SK-N-SH (cell line): Measurements from ENCODE around the gene PITPNM3. TPM values are rescaled to one million over a fixed set of nuclear protein-coding genes. Genes with fewer than 3 reads are reported as not detected.

ENCODE experiments used
- CTCF ChIA-PET: fragments of 300-600, 350-600 bp; formaldehyde crosslinking; extraction: SDS; loops from one replicate; lab custom pipeline; 2021; lab: Yijun Ruan, JAX
- POLR2A ChIA-PET: fragments of 350-600 bp; sonication (Branson Sonifier 250); formaldehyde crosslinking; extraction: SDS; loops from one replicate; lab custom pipeline; 2020; ENCODE audit warnings: antibody characterized with exemption, inconsistent platforms; lab: Yijun Ruan, JAX
- DNase-seq: peaks from one replicate; pipeline ENCODE4 v3.0.0; 2012
- H2AFZ ChIP-seq: fragments of 200-600 bp; sonication (generic); 2 replicates; pipeline ENCODE4 v1.8.1; 2016; ENCODE audit warnings: antibody characterized with exemption, mild to moderate bottlenecking, low read depth
- H3F3A ChIP-seq: fragments of 200-600 bp; sonication (generic); replicated peaks from 2 replicates; pipeline ENCODE3; 2016; ENCODE audit warnings: antibody characterized with exemption, mild to moderate bottlenecking; ENCODE audit not compliant: insufficient read depth
- H3K27ac ChIP-seq, 2 experiments: fragments of 200-500 bp in 1 of 2; fragments of 200-600 bp in 1 of 2; sonication (Bioruptor generic) in 1 of 2; sonication (generic), shearing (Covaris generic) in 1 of 2; 2 replicates each; pipeline versions ENCODE4 v1.5.1 to v1.6.1; 2014 to 2016; ENCODE audit warnings: low read depth in 2 of 2, inconsistent platforms in 1 of 2, low read length in 1 of 2, mild to moderate bottlenecking in 1 of 2, mixed read lengths in 1 of 2
- H3K27me3 ChIP-seq: fragments of 200-600 bp; sonication (generic), shearing (Covaris generic); 2 replicates; pipeline ENCODE4 v1.6.1; 2016; ENCODE audit warnings: mixed run types; ENCODE audit not compliant: insufficient read depth
- H3K36me3 ChIP-seq, 2 experiments: fragments of 200-500 bp in 1 of 2; fragments of 200-600 bp in 1 of 2; sonication (Bioruptor generic) in 1 of 2; sonication (generic) in 1 of 2; replicated peaks in 1 of 2; 2 replicates each; pipeline versions ENCODE3 to v1.5.1; 2014 to 2016; ENCODE audit warnings: low read length in 1 of 2, mild to moderate bottlenecking in 1 of 2; ENCODE audit not compliant: insufficient read depth in 2 of 2, control insufficient read depth in 1 of 2
- H3K4me1 ChIP-seq, 2 experiments: fragments of 200-500 bp in 1 of 2; fragments of 200-600 bp in 1 of 2; sonication (Bioruptor generic) in 1 of 2; sonication (generic), shearing (Covaris generic) in 1 of 2; 2 replicates each; pipeline versions ENCODE4 v1.5.1 to v1.6.1; 2014 to 2016; ENCODE audit warnings: low read depth in 1 of 2, low read length in 1 of 2, mixed run types in 1 of 2; ENCODE audit not compliant: insufficient read depth in 2 of 2, control insufficient read depth in 1 of 2
- H3K4me2 ChIP-seq: fragments of 200-600 bp; sonication (generic), shearing (Covaris generic); 2 replicates; pipeline ENCODE4 v1.6.1; 2017; ENCODE audit warnings: mixed run types
- H3K4me3 ChIP-seq, 2 experiments: fragments of 200-500 bp in 1 of 2; fragments of 200-600 bp in 1 of 2; sonication (Bioruptor generic) in 1 of 2; sonication (generic), shearing (Covaris generic) in 1 of 2; 2 replicates each; pipeline versions ENCODE4 v1.5.1 to v1.8.1; 2014 to 2016; ENCODE audit warnings: low read depth in 2 of 2, inconsistent platforms in 1 of 2, low read length in 1 of 2, mild to moderate bottlenecking in 1 of 2, mixed read lengths in 1 of 2, moderate library complexity in 1 of 2
- H3K79me2 ChIP-seq: fragments of 200-600 bp; sonication (generic); 2 replicates; pipeline ENCODE4 v1.8.1; 2017; ENCODE audit warnings: mild to moderate bottlenecking; ENCODE audit not compliant: insufficient read depth
- H3K9ac ChIP-seq: fragments of 200-600 bp; sonication (generic); 2 replicates; pipeline ENCODE4 v1.6.1; 2017; ENCODE audit warnings: mixed run types
- H3K9me2 ChIP-seq: fragments of 200-600 bp; sonication (generic); 2 replicates; pipeline ENCODE4 v1.6.1; 2017; ENCODE audit warnings: mixed run types
- H3K9me3 ChIP-seq: fragments of 200-600 bp; sonication (generic); 2 replicates; pipeline ENCODE4 v1.6.1; 2017; ENCODE audit warnings: mixed run types, mild to moderate bottlenecking, moderate library complexity
- H4K20me1 ChIP-seq: fragments of 200-600 bp; sonication (generic); 2 replicates; pipeline ENCODE4 v1.6.1; 2017; ENCODE audit warnings: mild to moderate bottlenecking, mixed run types; ENCODE audit not compliant: insufficient read depth
- EP300 ChIP-seq, 2 experiments: IDR thresholded peaks; 2 replicates each; pipeline versions ENCODE4 v1.4.0 to v1.6.1; 2012; ENCODE audit warnings: borderline replicate concordance in 1 of 2, low read depth in 1 of 2, low read length in 1 of 2
- FOSL2 ChIP-seq: IDR thresholded peaks from 2 replicates; pipeline ENCODE4 v1.4.0; 2012; ENCODE audit warnings: low read depth, mild to moderate bottlenecking, moderate library complexity, borderline replicate concordance
- IRF3 ChIP-seq: fragments of 150-350 bp; IDR thresholded peaks from 2 replicates; pipeline ENCODE4 v1.6.1; 2016; ENCODE audit warnings: mild to moderate bottlenecking, low read depth, low read length
- JUND ChIP-seq: IDR thresholded peaks from 2 replicates; pipeline ENCODE4 v1.4.0; 2012
- MAX ChIP-seq: IDR thresholded peaks from 2 replicates; pipeline ENCODE4 v1.4.0; 2012; ENCODE audit warnings: low read depth
- NFIC ChIP-seq: IDR thresholded peaks from 2 replicates; pipeline ENCODE4 v1.4.0; 2012; ENCODE audit warnings: borderline replicate concordance
- PBX3 ChIP-seq: IDR thresholded peaks from 2 replicates; pipeline ENCODE4; 2012
- POLR2AphosphoS5 ChIP-seq: IDR thresholded peaks from 2 replicates; pipeline ENCODE4 v1.6.1; 2012; ENCODE audit warnings: low read depth, low read length
- RAD21 ChIP-seq: IDR thresholded peaks from 2 replicates; pipeline ENCODE4 v1.6.1; 2012; ENCODE audit warnings: mild to moderate bottlenecking, low read length
- RXRA ChIP-seq: IDR thresholded peaks from 2 replicates; pipeline ENCODE4 v1.4.0; 2012; ENCODE audit warnings: low read depth, mild to moderate bottlenecking, borderline replicate concordance
- TAF1 ChIP-seq: IDR thresholded peaks from 2 replicates; pipeline ENCODE4 v1.6.1; 2012; ENCODE audit warnings: low read depth, mild to moderate bottlenecking, low read length, moderate library complexity, borderline replicate concordance
- TCF12 ChIP-seq: IDR thresholded peaks from 2 replicates; pipeline ENCODE4 v1.4.0; 2012
- TEAD4 ChIP-seq: IDR thresholded peaks from 2 replicates; pipeline ENCODE4 v1.4.0; 2012; ENCODE audit warnings: mild to moderate bottlenecking, borderline replicate concordance; ENCODE audit not compliant: insufficient read depth
- USF1 ChIP-seq: IDR thresholded peaks from 2 replicates; pipeline ENCODE4 v1.4.0; 2012; ENCODE audit warnings: low read depth, borderline replicate concordance
- YY1 ChIP-seq: IDR thresholded peaks from 2 replicates; pipeline ENCODE4 v1.4.0; 2012; ENCODE audit warnings: low read depth, mild to moderate bottlenecking
- ZBTB33 ChIP-seq: IDR thresholded peaks from 2 replicates; pipeline ENCODE4 v1.4.0; 2012; ENCODE audit warnings: low read depth, borderline replicate concordance
- WGBS: methylation state at CpG from one replicate; pipeline ENCODE4 v1.1.6; 2017; ENCODE audit warnings: low lambda C conversion rate; 5-methylcytosine and 5-hydroxymethylcytosine counted together
- polyA plus RNA-seq, 3 experiments: library from polyadenylated mRNA; depleted of rRNA; stranded (reverse); fragments of >200 nt; gene quantifications; 2 replicates each; pipeline ENCODE4 v1.2.3, GENCODE V29; 2012

PITPNM3 gene
- polyA plus RNA-seq, 1 of the 3 experiments (the other 2 are of a cell fraction), result 0.82 TPM

- H3K36me3 ChIP-seq, result no peaks in the 10 kb centered on the region
- peak overlapping the region in 1 of 2 experiments; percentile 51; a peak in 2 of 4 replicates for H3K27ac ChIP-seq
- WGBS, result 58% methylated on average over 4 of the region's 5 CpGs
Measured at GRCh38 chr17:6506679-6507231, 49.6 kb downstream of the PITPNM3 start.

GRCh38 chr17:6505425-6506142 is 50.8 kb downstream of the PITPNM3 start:
- Histone ChIP-seq H3K27ac (no peak overlapping the region), H3K27me3 (no peaks in the 10 kb centered on the region), H3K9ac (no peak overlapping the region), H3K4me1 (peaks cover 0 to 34% of the 10 kb centered on the region in 2 experiments; a peak in 2 of 4 replicates), H3F3A (peaks cover 11% of the 10 kb centered on the region), H3K9me2 (no peaks in the 10 kb centered on the region), H3K4me2 (peak overlapping the region; percentile 8), H4K20me1 (no peaks in the 10 kb centered on the region), H3K9me3 (no peaks in the 10 kb centered on the region), H2AFZ (no peak overlapping the region), H3K4me3 (no peak overlapping the region), H3K79me2 (no peaks in the 10 kb centered on the region), H3K36me3 (no peaks in the 10 kb centered on the region)
- POLR2A ChIA-PET, result no interaction called here
- WGBS, result 91% methylated on average over 12 of the region's 12 CpGs
- CTCF ChIA-PET, result interaction anchor here (0.6 to 1.8 kb wide), 2 partner anchors 11 to 33 kb away, joined by 3 to 5 read pairs; no protein-coding TSS in a partner anchor
- DNase-seq, result no peak
- TF ChIP-seq YY1 (no peak), RXRA (no peak), MAX (peak; percentile 45; the same call in 1 of the 2 replicates), JUND (0 out of 2 replicates have a peak, but pooled peaks have one; percentile 25), IRF3 (no peak), ZBTB33 (no peak), RAD21 (no peak), TCF12 (0 out of 2 replicates have a peak, but pooled peaks have one; percentile 11), TEAD4 (0 out of 2 replicates have a peak, but pooled peaks have one; percentile 18), FOSL2 (no peak), NFIC (peak; percentile 27; the same call in 1 of the 2 replicates)

More at GRCh38 chr17:6506679-6507231, 49.6 kb downstream of the PITPNM3 start:
- peaks cover 11% of the 10 kb centered on the region for H3F3A ChIP-seq
- DNase-seq, result no peak
- TF ChIP-seq PBX3, result peak; percentile 68
- peak; percentile 50; the same call in 1 of the 2 replicates for TF ChIP-seq TCF12
- peak; percentile 57 for TF ChIP-seq MAX
- peak; percentile 60 for TF ChIP-seq NFIC
- TF ChIP-seq TAF1, result no peak
- no peak for TF ChIP-seq POLR2AphosphoS5
- peak; percentile 49 for TF ChIP-seq JUND
- TF ChIP-seq USF1, result no peak
- peak; percentile 65; the same call in 1 of the 2 replicates for TF ChIP-seq FOSL2
- TF ChIP-seq EP300 (IDR thresholded peaks at IDR 0.05; ENCODE audit: borderline replicate concordance in 1 of 2, low read depth in 1 of 2, low read length in 1 of 2), result 0 out of 4 replicates have a peak, but pooled peaks of 1 of the 2 experiments have one; percentile 10
- TF ChIP-seq, all 33 proteins: peak for 7
- ChIA-PET CTCF (interaction anchor here (2.4 kb wide), 1 partner anchor 34 kb away, joined by 5 read pairs; no protein-coding TSS in a partner anchor), POLR2A (interaction anchor here (0.6 kb wide), 1 partner anchor 18 kb away, joined by 4 read pairs; no protein-coding TSS in a partner anchor)
- no peak overlapping the region for H3K4me3 ChIP-seq
- no peak overlapping the region for H3K9ac ChIP-seq
- H3K9me3 ChIP-seq, result no peaks in the 10 kb centered on the region
- H3K9me2 ChIP-seq, result no peaks in the 10 kb centered on the region
- H3K27me3 ChIP-seq, result no peaks in the 10 kb centered on the region
- no peaks in the 10 kb centered on the region for H4K20me1 ChIP-seq
- no peaks in the 10 kb centered on the region for H3K79me2 ChIP-seq
- peak overlapping the region; percentile 31; the same call in 1 of the 2 replicates for H3K4me2 ChIP-seq
- no peak overlapping the region for H2AFZ ChIP-seq
- peaks cover 0 to 34% of the 10 kb centered on the region in 2 experiments; a peak in 2 of 4 replicates for H3K4me1 ChIP-seq
